H1 (cell line): Measurements from ENCODE around the gene DEGS2. TPM values are rescaled to one million over a fixed set of nuclear protein-coding genes. Genes with fewer than 3 reads are reported as not detected.

Experiments used
- BRCA1 ChIP-seq: IDR thresholded peaks from 2 replicates; pipeline ENCODE4 v1.6.1; 2012; ENCODE audit warnings: low read depth, low read length, improper control_type of control experiment
- CBX5 ChIP-seq: fragments of 300-800, 300-1000 bp; sonication (generic); IDR thresholded peaks from 2 replicates; pipeline ENCODE4 v1.7.1; 2016; ENCODE audit warnings: antibody characterized with exemption, low read length, low read depth
- E2F6 ChIP-seq: IDR thresholded peaks from 2 replicates; pipeline ENCODE4 v1.6.1; 2012; ENCODE audit warnings: inconsistent platforms
- polyA plus RNA-seq, 7 experiments: library from polyadenylated mRNA; depleted of rRNA in 3 of 7; stranded (reverse) in 5 of 7; unstranded in 2 of 7; fragments of >200 nt in 5 of 7; fragments of 200-250 nt in 2 of 7; gene quantifications; 1 replicate in 5 of 7; 2 replicates in 1 of 7; 4 replicates in 1 of 7; pipeline versions ENCODE4 v1.2.1 to v1.2.3, GENCODE V29; 2011 to 2013; ENCODE audit warnings: missing spikeins in 2 of 7, mixed read lengths in 2 of 7
- total RNA-seq: library from RNA; stranded (reverse); fragmentation: NEBNext Ultra II Directional; extraction: Animal tissue kit (Norgen Biotek cat#: 25700); gene quantifications from 2 replicates; pipeline ENCODE4 v1.2.1, GENCODE V29; 2021

The DEGS2 gene
- total and polyA plus RNA-seq, 2 of the 8 experiments (the other 6 are each of a cell fraction or from before 2014, with no cell fraction given) = 0.61 to 0.82 TPM

GRCh38 chr14:100150932-100151587, 8.4 kb downstream of the DEGS2 start (continued):
- TF ChIP-seq BRCA1 (no peak), E2F6 (no peak), CBX5 (no peak)
